ENCODE data around the gene ERCC6L2. TPM values are rescaled to one million over a fixed set of nuclear protein-coding genes. Genes with fewer than 3 reads are reported as not detected.

Gene ERCC6L2
- polyA plus RNA-seq, 2 of the 4 experiments (the other 2 are of a cell fraction), result 13.3 to 36.7 TPM

DNA sequence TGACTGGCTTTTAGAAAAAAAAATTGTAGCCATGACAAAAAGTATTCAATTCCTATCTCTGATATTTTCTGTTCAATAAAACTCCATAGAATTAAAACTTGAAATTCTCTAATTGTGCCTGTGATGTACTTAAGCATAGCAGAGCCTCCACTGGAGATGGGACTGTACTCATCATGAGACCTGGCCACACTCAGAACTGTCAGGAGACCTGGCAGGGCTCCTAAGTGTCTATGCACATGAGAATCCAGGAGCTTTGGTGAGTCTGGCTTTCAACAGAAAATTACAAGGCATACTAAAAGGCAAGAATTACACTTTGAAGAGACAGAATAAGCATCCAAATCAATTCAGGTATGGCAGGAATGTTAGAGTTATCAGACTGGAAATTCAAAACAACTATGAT is 26.7 kb upstream of the ERCC6L2 start (continued):
- TF ChIP-seq FOSB (CRISPR knock-in tag; IDR thresholded peaks at IDR 0.05), result no peak
- no peak for TF ChIP-seq PHF8 (IDR thresholded peaks at IDR 0.05; ENCODE audit: borderline replicate concordance, low read depth)
- no peak for TF ChIP-seq POLR2A (IDR thresholded peaks at IDR 0.05; ENCODE audit: low read length)
- no peak for TF ChIP-seq ZNF302 (CRISPR knock-in tag; IDR thresholded peaks at IDR 0.05)
- TF ChIP-seq KDM1A (IDR thresholded peaks at IDR 0.05; ENCODE audit: low read depth), result no peak
- TF ChIP-seq, protein P1, sequence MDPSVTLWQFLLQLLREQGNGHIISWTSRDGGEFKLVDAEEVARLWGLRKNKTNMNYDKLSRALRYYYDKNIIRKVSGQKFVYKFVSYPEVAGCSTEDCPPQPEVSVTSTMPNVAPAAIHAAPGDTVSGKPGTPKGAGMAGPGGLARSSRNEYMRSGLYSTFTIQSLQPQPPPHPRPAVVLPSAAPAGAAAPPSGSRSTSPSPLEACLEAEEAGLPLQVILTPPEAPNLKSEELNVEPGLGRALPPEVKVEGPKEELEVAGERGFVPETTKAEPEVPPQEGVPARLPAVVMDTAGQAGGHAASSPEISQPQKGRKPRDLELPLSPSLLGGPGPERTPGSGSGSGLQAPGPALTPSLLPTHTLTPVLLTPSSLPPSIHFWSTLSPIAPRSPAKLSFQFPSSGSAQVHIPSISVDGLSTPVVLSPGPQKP (IDR thresholded peaks at IDR 0.05; ENCODE audit: low read depth, low read length), result no peak
- TF ChIP-seq CBX8 (IDR thresholded peaks at IDR 0.05), result no peak

DNA sequence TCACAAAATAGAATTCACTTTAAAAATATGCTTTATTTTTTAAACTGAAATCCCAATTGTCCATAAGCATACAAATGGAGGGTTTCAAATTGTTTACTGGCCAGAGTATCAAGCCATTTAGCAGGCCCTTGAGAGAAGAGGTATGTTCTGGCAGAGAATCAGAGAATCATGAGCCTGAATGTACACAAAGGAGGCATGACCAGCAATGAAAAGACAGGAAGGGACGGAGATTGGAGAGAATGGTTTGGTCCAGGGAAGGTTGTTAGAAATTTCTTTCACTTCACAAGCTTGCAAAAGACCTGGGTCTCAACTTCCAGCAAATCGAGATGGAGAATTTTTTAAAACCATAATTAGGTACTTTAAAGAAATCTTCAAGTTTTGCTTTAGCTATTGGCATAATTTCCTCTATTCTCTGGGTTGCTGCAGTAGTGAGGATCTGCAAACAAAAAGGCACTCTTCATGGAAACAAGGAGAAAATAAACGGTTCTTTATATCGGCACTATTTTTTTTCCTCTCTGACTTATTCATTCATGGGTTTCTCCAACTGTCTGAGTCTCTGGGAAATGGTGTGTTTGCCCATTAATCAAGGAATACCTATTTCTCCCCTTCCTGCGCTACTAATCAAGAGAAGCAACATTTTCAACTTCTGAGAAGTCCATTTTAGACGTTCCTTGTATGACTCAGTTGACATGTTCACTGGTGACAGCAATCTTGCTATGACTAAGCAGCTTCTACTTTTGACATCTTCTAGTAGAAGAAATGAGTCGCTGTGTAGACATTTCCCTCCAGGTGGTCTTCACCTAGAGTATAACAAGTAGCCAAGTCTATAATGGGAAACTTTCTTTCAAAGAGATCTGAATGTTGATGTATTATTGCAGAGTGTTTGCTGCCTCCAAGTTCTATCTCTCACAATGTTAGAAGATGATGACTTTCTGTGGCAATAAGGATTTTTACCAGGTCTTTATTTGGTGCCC is 23.1 kb upstream of the ERCC6L2 start:
- peak; percentile 10 to 13 for DNase-seq (ENCODE audit: low read depth in 1 of 2, low spot score in 1 of 2)
- no peak overlapping the region for H3K4me3 ChIP-seq
- H3K27ac ChIP-seq, result no peak overlapping the region
- no peak for ATAC-seq
- no peak for TF ChIP-seq FOSL2 (IDR thresholded peaks at IDR 0.05)
- TF ChIP-seq FOSL2 (CRISPR knock-in tag; IDR thresholded peaks at IDR 0.05), result peak; percentile 51
- TF ChIP-seq ZSCAN20 (CRISPR knock-in tag; IDR thresholded peaks at IDR 0.05), result no peak
- ChIA-PET CTCF (interaction anchor here (0.8 kb wide), 2 partner anchors 15 to 365 kb away, joined by 3 read pairs; no protein-coding TSS in a partner anchor), POLR2A (no interaction called here)
- 48% methylated on average over 7 of the region's 7 CpGs for WGBS (ENCODE audit: missing lambda C conversion rate)
- peaks cover 34% of the 10 kb centered on the region for H3K4me1 ChIP-seq
- peak; percentile 46 for FAIRE-seq
- H3K4me2 ChIP-seq, result peak overlapping the region; percentile 27; the same call in 2 of the 3 replicates
- no peaks in the 10 kb centered on the region for H3K9me3 ChIP-seq

DNA sequence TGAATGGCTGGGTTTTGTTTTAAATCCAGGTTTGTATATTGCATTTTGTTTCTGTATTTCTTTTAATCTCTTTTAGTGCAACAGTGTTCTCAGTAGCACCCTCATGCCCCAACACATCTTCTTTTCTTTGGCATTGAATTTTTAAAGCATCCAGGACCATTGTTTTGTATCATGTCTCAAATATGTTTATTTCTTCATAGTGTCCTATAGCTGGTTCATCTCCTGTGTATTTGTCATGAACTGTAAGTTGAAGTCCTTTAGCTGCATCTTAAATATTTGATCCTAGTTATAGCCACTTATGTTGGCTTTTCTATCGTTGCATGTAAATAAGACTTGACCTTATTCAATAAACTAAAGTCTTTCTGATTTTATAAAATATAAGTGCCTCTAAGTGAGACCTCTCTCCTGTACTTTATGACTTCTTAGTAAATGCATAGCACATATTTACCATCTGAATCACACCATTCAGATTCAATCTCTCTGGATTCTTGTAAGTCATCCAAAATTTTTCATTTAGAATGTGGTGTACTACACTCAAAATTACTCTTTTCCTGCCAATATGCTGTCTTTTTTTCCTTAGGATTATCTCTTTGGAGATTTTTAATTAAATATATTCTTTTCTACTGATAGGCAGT is 21.0 kb upstream of the ERCC6L2 start:
- Histone ChIP-seq H3K4me2 (peak overlapping the region; percentile 35; the same call in 2 of the 3 replicates), H3K4me1 (peaks cover 38% of the 10 kb centered on the region), H3K27ac (no peak overlapping the region; a peak in 1 of 6 replicates), H3K9me3 (no peaks in the 10 kb centered on the region), H3K4me3 (no peak overlapping the region)
- no peak for DNase-seq (ENCODE audit: low read depth in 1 of 2, low spot score in 1 of 2)
- ChIA-PET POLR2A (interaction anchor here (3.1 kb wide), 1 partner anchor 21 kb away, joined by 9 read pairs; the partner anchor contains the start of gene ERCC6L2), CTCF (interaction anchor here (0.7 to 1.2 kb wide), 2 partner anchors 31 to 1790 kb away, joined by 3 read pairs; no protein-coding TSS in a partner anchor)
- ATAC-seq, result no peak
- FAIRE-seq, result no peak
- 28% methylated on average over 1 of the region's 1 CpG for WGBS (ENCODE audit: missing lambda C conversion rate)
- TF ChIP-seq ZNF302 (CRISPR knock-in tag; IDR thresholded peaks at IDR 0.05) (no peak), FOXS1 (CRISPR knock-in tag; IDR thresholded peaks at IDR 0.05) (no peak), RAD21 (conservative IDR thresholded peaks at IDR 0.05 in 1 of 2, IDR thresholded peaks at IDR 0.05 in 1 of 2) (no peak), HDAC2 (IDR thresholded peaks at IDR 0.05) (no peak), CHD4 (IDR thresholded peaks at IDR 0.05; ENCODE audit: borderline replicate concordance) (no peak), RARB (CRISPR knock-in tag; IDR thresholded peaks at IDR 0.05) (no peak), CHD2 (IDR thresholded peaks at IDR 0.05; ENCODE audit: low read length, partially characterized antibody) (no peak)
- TF ChIP-seq, protein P2, sequence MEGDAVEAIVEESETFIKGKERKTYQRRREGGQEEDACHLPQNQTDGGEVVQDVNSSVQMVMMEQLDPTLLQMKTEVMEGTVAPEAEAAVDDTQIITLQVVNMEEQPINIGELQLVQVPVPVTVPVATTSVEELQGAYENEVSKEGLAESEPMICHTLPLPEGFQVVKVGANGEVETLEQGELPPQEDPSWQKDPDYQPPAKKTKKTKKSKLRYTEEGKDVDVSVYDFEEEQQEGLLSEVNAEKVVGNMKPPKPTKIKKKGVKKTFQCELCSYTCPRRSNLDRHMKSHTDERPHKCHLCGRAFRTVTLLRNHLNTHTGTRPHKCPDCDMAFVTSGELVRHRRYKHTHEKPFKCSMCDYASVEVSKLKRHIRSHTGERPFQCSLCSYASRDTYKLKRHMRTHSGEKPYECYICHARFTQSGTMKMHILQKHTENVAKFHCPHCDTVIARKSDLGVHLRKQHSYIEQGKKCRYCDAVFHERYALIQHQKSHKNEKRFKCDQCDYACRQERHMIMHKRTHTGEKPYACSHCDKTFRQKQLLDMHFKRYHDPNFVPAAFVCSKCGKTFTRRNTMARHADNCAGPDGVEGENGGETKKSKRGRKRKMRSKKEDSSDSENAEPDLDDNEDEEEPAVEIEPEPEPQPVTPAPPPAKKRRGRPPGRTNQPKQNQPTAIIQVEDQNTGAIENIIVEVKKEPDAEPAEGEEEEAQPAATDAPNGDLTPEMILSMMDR (IDR thresholded peaks at IDR 0.05), result no peak
- TF ChIP-seq, protein P3, sequence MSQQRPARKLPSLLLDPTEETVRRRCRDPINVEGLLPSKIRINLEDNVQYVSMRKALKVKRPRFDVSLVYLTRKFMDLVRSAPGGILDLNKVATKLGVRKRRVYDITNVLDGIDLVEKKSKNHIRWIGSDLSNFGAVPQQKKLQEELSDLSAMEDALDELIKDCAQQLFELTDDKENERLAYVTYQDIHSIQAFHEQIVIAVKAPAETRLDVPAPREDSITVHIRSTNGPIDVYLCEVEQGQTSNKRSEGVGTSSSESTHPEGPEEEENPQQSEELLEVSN (IDR thresholded peaks at IDR 0.05; ENCODE audit: borderline replicate concordance, low read depth), result no peak

Measured in A549 (cell line).